Measurements from ENCODE around the gene TNS1. TPM values are rescaled to one million over a fixed set of nuclear protein-coding genes. Genes with fewer than 3 reads are reported as not detected.

Gene TNS1
- total RNA-seq, 1 donor from 2014 or later = 219 TPM

DNA sequence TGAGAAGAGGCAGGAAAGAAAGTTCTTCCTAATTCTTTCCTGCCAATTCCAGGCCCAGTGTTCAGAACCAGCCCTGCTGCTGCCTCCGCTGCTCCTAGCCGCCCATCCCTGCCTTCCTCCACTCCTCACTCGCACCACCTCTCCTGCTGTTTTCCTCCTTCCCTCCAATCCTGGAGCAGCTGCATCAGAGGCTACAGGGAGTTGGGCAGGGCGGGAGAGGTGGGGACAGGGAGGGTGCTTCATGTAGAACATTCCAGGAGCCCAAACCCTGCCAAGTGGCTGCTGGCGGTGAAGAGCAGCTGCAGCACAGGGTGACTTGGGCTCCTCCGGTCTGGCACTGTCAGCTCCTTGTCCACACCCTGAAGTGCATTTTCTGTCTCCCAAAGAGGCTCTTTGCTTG is 176.3 kb downstream of the TNS1 start:
- Histone ChIP-seq H3K9ac (ENCODE audit: low read length) (no peak overlapping the region), H3K27ac (ENCODE audit: low read depth, low read length) (no peak overlapping the region), H3K4me1 (ENCODE audit: insufficient read depth, low read length) (peaks cover 10% of the 10 kb centered on the region), H3K36me3 (ENCODE audit: insufficient read depth, low read length) (peaks cover 25% of the 10 kb centered on the region), H3K79me2 (ENCODE audit: insufficient read depth, low read length) (peaks cover 3% of the 10 kb centered on the region), H4K20me1 (ENCODE audit: insufficient read depth, low read length) (peaks cover 80% of the 10 kb centered on the region), H2AFZ (ENCODE audit: low read depth, low read length) (no peak overlapping the region), H3K27me3 (ENCODE audit: insufficient read depth, low read length) (no peaks in the 10 kb centered on the region), H3K4me3 (ENCODE audit: insufficient read depth, low read depth, low read length) (no peak overlapping the region), H3K4me2 (ENCODE audit: low read length) (no peak overlapping the region), H3K9me3 (ENCODE audit: insufficient read depth, low read depth, low read length) (no peaks in the 10 kb centered on the region)
- FAIRE-seq (no peak), DNase-seq (ENCODE audit: low read depth) (no peak)
- no peak overlapping the region for H3K4me3 Mint-ChIP-seq (ENCODE audit: unreplicated experiment)
- H3K36me3 Mint-ChIP-seq (ENCODE audit: low read depth, unreplicated experiment) = peaks cover 46% of the 10 kb centered on the region
- no peak for TF ChIP-seq EZH2 (IDR thresholded peaks at IDR 0.05; ENCODE audit: insufficient read depth, low read length)
- TF ChIP-seq, protein P1, sequence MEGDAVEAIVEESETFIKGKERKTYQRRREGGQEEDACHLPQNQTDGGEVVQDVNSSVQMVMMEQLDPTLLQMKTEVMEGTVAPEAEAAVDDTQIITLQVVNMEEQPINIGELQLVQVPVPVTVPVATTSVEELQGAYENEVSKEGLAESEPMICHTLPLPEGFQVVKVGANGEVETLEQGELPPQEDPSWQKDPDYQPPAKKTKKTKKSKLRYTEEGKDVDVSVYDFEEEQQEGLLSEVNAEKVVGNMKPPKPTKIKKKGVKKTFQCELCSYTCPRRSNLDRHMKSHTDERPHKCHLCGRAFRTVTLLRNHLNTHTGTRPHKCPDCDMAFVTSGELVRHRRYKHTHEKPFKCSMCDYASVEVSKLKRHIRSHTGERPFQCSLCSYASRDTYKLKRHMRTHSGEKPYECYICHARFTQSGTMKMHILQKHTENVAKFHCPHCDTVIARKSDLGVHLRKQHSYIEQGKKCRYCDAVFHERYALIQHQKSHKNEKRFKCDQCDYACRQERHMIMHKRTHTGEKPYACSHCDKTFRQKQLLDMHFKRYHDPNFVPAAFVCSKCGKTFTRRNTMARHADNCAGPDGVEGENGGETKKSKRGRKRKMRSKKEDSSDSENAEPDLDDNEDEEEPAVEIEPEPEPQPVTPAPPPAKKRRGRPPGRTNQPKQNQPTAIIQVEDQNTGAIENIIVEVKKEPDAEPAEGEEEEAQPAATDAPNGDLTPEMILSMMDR (IDR thresholded peaks at IDR 0.05; ENCODE audit: insufficient read depth, low read depth, low read length) = no peak
- no peaks in the 10 kb centered on the region for H3K27me3 Mint-ChIP-seq (ENCODE audit: low read depth, unreplicated experiment)
- H3K9me3 Mint-ChIP-seq (ENCODE audit: unreplicated experiment) = no peaks in the 10 kb centered on the region
- H3K4me1 Mint-ChIP-seq (ENCODE audit: low read depth, unreplicated experiment) = peaks cover 25% of the 10 kb centered on the region
- H3K27ac Mint-ChIP-seq (ENCODE audit: unreplicated experiment) = peak overlapping the region; percentile 13

GRCh38 chr2:217825469-217826235 is 177.1 kb downstream of the TNS1 start:
- DNase-seq (ENCODE audit: low read depth) (no peak), FAIRE-seq (no peak)
- no peak overlapping the region for H2AFZ ChIP-seq (ENCODE audit: low read depth, low read length)
- peak overlapping the region; percentile 26 for H3K27ac Mint-ChIP-seq (ENCODE audit: unreplicated experiment)
- no peak overlapping the region for H3K4me3 Mint-ChIP-seq (ENCODE audit: unreplicated experiment)
- no peaks in the 10 kb centered on the region for H3K27me3 Mint-ChIP-seq (ENCODE audit: low read depth, unreplicated experiment)
- H3K4me1 ChIP-seq (ENCODE audit: insufficient read depth, low read length) = peaks cover 10% of the 10 kb centered on the region
- H3K4me1 Mint-ChIP-seq (ENCODE audit: low read depth, unreplicated experiment) = peaks cover 28% of the 10 kb centered on the region
- no peak overlapping the region for H3K4me3 ChIP-seq (ENCODE audit: insufficient read depth, low read depth, low read length)
- peaks cover 47% of the 10 kb centered on the region for H3K36me3 Mint-ChIP-seq (ENCODE audit: low read depth, unreplicated experiment)
- no peaks in the 10 kb centered on the region for H3K9me3 Mint-ChIP-seq (ENCODE audit: unreplicated experiment)
- peaks cover 3% of the 10 kb centered on the region for H3K79me2 ChIP-seq (ENCODE audit: insufficient read depth, low read length)
- H3K36me3 ChIP-seq (ENCODE audit: insufficient read depth, low read length) = peaks cover 20% of the 10 kb centered on the region
- H3K9me3 ChIP-seq (ENCODE audit: insufficient read depth, low read depth, low read length) = no peaks in the 10 kb centered on the region
- no peak for TF ChIP-seq EZH2 (IDR thresholded peaks at IDR 0.05; ENCODE audit: insufficient read depth, low read length)
- TF ChIP-seq, protein P1 (IDR thresholded peaks at IDR 0.05; ENCODE audit: insufficient read depth, low read depth, low read length) = no peak
- H3K27ac ChIP-seq (ENCODE audit: low read depth, low read length) = no peak overlapping the region
- peaks cover 80% of the 10 kb centered on the region for H4K20me1 ChIP-seq (ENCODE audit: insufficient read depth, low read length)
- no peaks in the 10 kb centered on the region for H3K27me3 ChIP-seq (ENCODE audit: insufficient read depth, low read length)
- no peak overlapping the region for H3K9ac ChIP-seq (ENCODE audit: low read length)
- no peak overlapping the region for H3K4me2 ChIP-seq (ENCODE audit: low read length)

DNA sequence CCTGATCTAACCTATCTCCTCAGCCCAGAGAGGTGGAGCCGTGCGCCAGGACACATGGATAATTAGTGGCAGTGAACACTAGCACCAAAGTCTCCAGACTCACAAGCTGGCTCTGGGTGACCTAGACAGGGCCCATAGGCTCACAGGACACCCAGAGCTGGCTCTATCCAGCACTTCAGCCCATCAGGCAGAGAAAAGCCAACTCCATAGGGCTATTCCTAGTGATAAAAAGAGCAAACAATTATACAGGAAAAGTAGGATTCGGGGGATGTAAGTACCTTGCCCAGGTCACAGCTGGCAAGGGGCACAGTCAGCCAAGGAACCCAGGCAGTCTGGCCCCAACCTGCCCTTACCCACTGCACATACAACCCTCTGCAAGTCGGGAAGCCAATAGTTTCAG is 178.6 kb downstream of the TNS1 start:
- Mint-ChIP-seq H3K4me3 (ENCODE audit: unreplicated experiment) (no peak overlapping the region), H3K9me3 (ENCODE audit: unreplicated experiment) (no peaks in the 10 kb centered on the region), H3K27ac (ENCODE audit: unreplicated experiment) (no peak overlapping the region), H3K4me1 (ENCODE audit: low read depth, unreplicated experiment) (peaks cover 35% of the 10 kb centered on the region), H3K27me3 (ENCODE audit: low read depth, unreplicated experiment) (no peaks in the 10 kb centered on the region), H3K36me3 (ENCODE audit: low read depth, unreplicated experiment) (peaks cover 47% of the 10 kb centered on the region)
- no peak for DNase-seq (ENCODE audit: low read depth)
- Histone ChIP-seq H3K27ac (ENCODE audit: low read depth, low read length) (no peak overlapping the region), H3K9ac (ENCODE audit: low read length) (no peak overlapping the region), H2AFZ (ENCODE audit: low read depth, low read length) (no peak overlapping the region), H3K4me3 (ENCODE audit: insufficient read depth, low read depth, low read length) (no peak overlapping the region), H3K4me1 (ENCODE audit: insufficient read depth, low read length) (peaks cover 10% of the 10 kb centered on the region), H4K20me1 (ENCODE audit: insufficient read depth, low read length) (peaks cover 86% of the 10 kb centered on the region), H3K27me3 (ENCODE audit: insufficient read depth, low read length) (no peaks in the 10 kb centered on the region), H3K79me2 (ENCODE audit: insufficient read depth, low read length) (peaks cover 3% of the 10 kb centered on the region), H3K9me3 (ENCODE audit: insufficient read depth, low read depth, low read length) (no peaks in the 10 kb centered on the region), H3K36me3 (ENCODE audit: insufficient read depth, low read length) (peaks cover 25% of the 10 kb centered on the region), H3K4me2 (ENCODE audit: low read length) (no peak overlapping the region)
- FAIRE-seq = no peak
- TF ChIP-seq, protein P1 (IDR thresholded peaks at IDR 0.05; ENCODE audit: insufficient read depth, low read depth, low read length) = no peak
- TF ChIP-seq EZH2 (IDR thresholded peaks at IDR 0.05; ENCODE audit: insufficient read depth, low read length) = no peak
